Measurements from ENCODE around the gene NPAS3.

Gene NPAS3

GRCh38 chr14:32938719-32939253, at the start of gene NPAS3:
Gene NPAS3, plus strand, starts transcription at chr14:32938879.
- TF ChIP-seq, protein P1, sequence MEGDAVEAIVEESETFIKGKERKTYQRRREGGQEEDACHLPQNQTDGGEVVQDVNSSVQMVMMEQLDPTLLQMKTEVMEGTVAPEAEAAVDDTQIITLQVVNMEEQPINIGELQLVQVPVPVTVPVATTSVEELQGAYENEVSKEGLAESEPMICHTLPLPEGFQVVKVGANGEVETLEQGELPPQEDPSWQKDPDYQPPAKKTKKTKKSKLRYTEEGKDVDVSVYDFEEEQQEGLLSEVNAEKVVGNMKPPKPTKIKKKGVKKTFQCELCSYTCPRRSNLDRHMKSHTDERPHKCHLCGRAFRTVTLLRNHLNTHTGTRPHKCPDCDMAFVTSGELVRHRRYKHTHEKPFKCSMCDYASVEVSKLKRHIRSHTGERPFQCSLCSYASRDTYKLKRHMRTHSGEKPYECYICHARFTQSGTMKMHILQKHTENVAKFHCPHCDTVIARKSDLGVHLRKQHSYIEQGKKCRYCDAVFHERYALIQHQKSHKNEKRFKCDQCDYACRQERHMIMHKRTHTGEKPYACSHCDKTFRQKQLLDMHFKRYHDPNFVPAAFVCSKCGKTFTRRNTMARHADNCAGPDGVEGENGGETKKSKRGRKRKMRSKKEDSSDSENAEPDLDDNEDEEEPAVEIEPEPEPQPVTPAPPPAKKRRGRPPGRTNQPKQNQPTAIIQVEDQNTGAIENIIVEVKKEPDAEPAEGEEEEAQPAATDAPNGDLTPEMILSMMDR (IDR thresholded peaks at IDR 0.05; ENCODE audit: control insufficient read depth, insufficient read depth, low read depth, low read length, missing control alignments) = no peak
- DNase-seq (ENCODE audit: low read depth) = no peak
- peak within 1 kb of the TSS; percentile 79 for H3K4me3 ChIP-seq (ENCODE audit: control insufficient read depth, low read depth, low read length)

DNA sequence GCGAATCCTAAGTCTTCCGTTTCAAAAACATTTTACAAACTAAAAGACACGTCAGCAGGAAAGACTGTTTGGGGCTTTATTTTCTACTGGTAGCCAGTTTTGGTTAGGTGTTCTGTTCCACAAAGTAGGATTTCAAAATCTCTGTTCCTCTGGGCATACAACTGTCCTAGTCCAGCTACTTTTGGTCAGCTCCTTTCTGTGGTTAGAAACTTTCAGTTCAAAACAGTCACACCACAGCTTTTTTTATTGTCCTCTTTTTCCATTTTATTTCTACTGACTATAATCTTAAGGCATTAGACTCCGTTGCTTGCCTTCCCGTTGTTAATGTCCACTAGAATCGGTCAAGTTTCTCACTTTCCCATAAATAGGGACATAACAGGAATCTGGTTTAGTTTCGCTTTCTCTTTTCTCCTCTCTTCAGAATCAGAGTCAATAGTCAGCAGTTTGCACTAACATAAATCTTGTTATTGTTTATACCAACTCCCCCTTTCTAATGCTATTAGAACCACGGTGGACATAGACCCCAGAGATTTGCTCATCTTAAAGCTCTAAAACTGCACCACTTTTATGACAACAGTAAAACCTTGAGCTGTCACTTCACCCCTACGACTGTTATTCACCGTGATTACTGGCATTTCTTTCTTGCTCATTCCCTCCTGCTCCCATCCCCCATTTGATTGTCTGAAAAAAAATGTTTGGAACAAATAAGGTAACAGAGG, 41.5 kb upstream of the NPAS3 start:
- peak; percentile 7 for DNase-seq (ENCODE audit: low read depth)
- peak overlapping the region; percentile 44 for H3K4me3 ChIP-seq (ENCODE audit: control insufficient read depth, low read depth, low read length)
- TF ChIP-seq, protein P1 (IDR thresholded peaks at IDR 0.05; ENCODE audit: control insufficient read depth, insufficient read depth, low read depth, low read length, missing control alignments) = no peak

DNA sequence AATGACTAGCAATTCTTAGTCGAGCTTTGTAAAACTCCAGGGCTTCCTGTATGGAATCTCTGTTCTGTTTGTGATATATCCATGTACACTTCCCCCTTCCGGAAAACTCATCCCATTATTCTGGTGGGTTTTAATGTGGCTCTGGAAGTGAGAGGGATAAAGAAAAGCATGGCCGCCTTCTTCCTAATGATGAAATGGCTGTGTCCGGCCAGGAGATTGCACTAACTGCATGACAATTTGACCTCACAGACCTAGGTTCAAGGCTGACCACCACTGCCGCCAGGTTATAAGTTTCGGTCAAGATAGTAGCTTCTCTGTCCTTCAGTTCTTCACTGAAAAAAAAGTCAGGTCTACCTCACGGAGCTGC, 41.0 kb upstream of the NPAS3 start:
- H3K4me3 ChIP-seq (ENCODE audit: control insufficient read depth, low read depth, low read length) = peak overlapping the region; percentile 44
- DNase-seq (ENCODE audit: low read depth) = no peak
- TF ChIP-seq, protein P1 (IDR thresholded peaks at IDR 0.05; ENCODE audit: control insufficient read depth, insufficient read depth, low read depth, low read length, missing control alignments) = no peak

DNA sequence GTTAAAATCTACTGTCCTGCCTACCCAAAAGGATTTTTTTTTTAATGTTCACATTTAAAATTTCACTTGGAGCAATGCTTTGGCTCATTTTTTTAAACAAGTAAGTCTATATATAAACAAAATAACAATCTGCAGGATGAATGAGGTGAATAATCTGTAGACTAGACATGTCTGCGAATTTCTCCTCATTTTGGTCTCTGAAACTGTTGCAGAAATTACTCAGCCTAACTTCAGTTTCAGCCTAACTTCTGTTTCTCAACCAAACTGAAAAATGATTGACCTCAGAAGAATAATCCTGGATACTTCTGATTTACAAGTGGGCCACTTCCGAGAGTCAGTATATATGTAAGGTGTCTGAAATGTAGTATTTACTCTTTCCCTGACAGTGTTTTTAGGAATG, 39.8 kb upstream of the NPAS3 start:
- no peak overlapping the region for H3K4me3 ChIP-seq (ENCODE audit: control insufficient read depth, low read depth, low read length)
- no peak for DNase-seq (ENCODE audit: low read depth)
- TF ChIP-seq, protein P1 (IDR thresholded peaks at IDR 0.05; ENCODE audit: control insufficient read depth, insufficient read depth, low read depth, low read length, missing control alignments) = no peak

- TF ChIP-seq, protein P1 (IDR thresholded peaks at IDR 0.05; ENCODE audit: control insufficient read depth, insufficient read depth, low read depth, low read length, missing control alignments) = no peak
- no peak overlapping the region for H3K4me3 ChIP-seq (ENCODE audit: control insufficient read depth, low read depth, low read length)
Measured at GRCh38 chr14:32900547-32900946, 38.1 kb upstream of the NPAS3 start.

GRCh38 chr14:32905013-32905412, 33.7 kb upstream of the NPAS3 start:
- no peak for DNase-seq (ENCODE audit: low read depth)
- TF ChIP-seq, protein P1 (IDR thresholded peaks at IDR 0.05; ENCODE audit: control insufficient read depth, insufficient read depth, low read depth, low read length, missing control alignments) = no peak
- no peak overlapping the region for H3K4me3 ChIP-seq (ENCODE audit: control insufficient read depth, low read depth, low read length)

More at GRCh38 chr14:32900547-32900946, 38.1 kb upstream of the NPAS3 start:
- no peak for DNase-seq (ENCODE audit: low read depth)

Data from AG09309 (cell line).